ENCODE measurements around the gene B3GNT4. TPM values are rescaled to one million over a fixed set of nuclear protein-coding genes. Genes with fewer than 3 reads are reported as not detected.

B3GNT4 gene
- total and polyA plus RNA-seq, 2 donors (not counting 3 experiments of a cell fraction or from before 2014, with no cell fraction given): 0.11 to 0.31 TPM

- H3K27me3 ChIP-seq (ENCODE audit: control insufficient read depth in 2 of 2, insufficient read depth in 2 of 2, low read length in 2 of 2): no peaks in the 10 kb centered on the region
- no TSS peak for BruUV-seq (replicated peaks)
- H3K4me2 ChIP-seq (ENCODE audit: insufficient read depth, low read length): no peak overlapping the region
- H3K9me1 ChIP-seq (replicated peaks; ENCODE audit: control insufficient read depth, extremely low read depth, insufficient read depth, low read length): no peaks in the 10 kb centered on the region
- dilution Hi-C loops (cut with MboI; ENCODE audit: extremely low pct_ligation_motif_present, low sequenced_read_pairs) (no loop called here), intact Hi-C loops (cut with micrococcal nuclease) (no loop called here)
- no peaks in the 10 kb centered on the region for H4K20me1 ChIP-seq (replicated peaks; ENCODE audit: control insufficient read depth, extremely low read depth, insufficient read depth, low read length)
- no peak overlapping the region for H2AFZ ChIP-seq (ENCODE audit: low read depth, low read length)
- H3K9ac ChIP-seq (replicated peaks; ENCODE audit: extremely low read depth, insufficient read depth, low read length): no peak overlapping the region
- no peaks in the 10 kb centered on the region for H3K36me3 ChIP-seq (ENCODE audit: control insufficient read depth in 2 of 2, extremely low read depth in 1 of 2, insufficient read depth in 2 of 2, low read length in 2 of 2)
- CTCF ChIA-PET: no interaction called here
- H3K4me1 ChIP-seq (ENCODE audit: control insufficient read depth, extremely low read depth, insufficient read depth, low read length): no peaks in the 10 kb centered on the region
- POLR2A ChIA-PET: no interaction called here
- H3K9me3 ChIP-seq (replicated peaks; ENCODE audit: control insufficient read depth, insufficient read depth, low read length): no peaks in the 10 kb centered on the region
- H3K4me3 ChIP-seq (replicated peaks in 1 of 3; ENCODE audit: insufficient read depth in 1 of 3, low read depth in 1 of 3, low read length in 3 of 3): no peak overlapping the region
- no peaks in the 10 kb centered on the region for H3K79me2 ChIP-seq (ENCODE audit: control insufficient read depth, insufficient read depth, low read length)
- H3K27ac ChIP-seq (ENCODE audit: insufficient read depth, low read depth, low read length): no peak overlapping the region
- TF ChIP-seq JUN (IDR thresholded peaks at IDR 0.05; ENCODE audit: borderline replicate concordance, insufficient read depth, insufficient read length, low read depth) (no peak), POLR2AphosphoS5 (IDR thresholded peaks at IDR 0.05; ENCODE audit: insufficient read depth, low read depth, low read length) (no peak), FOS (IDR thresholded peaks at IDR 0.05; ENCODE audit: borderline replicate concordance, insufficient read depth, low read length) (no peak), CTCF (IDR thresholded peaks at IDR 0.05; ENCODE audit: extremely low read depth in 1 of 2, insufficient read depth in 1 of 2, low read depth in 1 of 2, low read length in 2 of 2) (no peak), EZH2 (IDR thresholded peaks at IDR 0.05; ENCODE audit: borderline replicate concordance, low read depth, low read length, severe bottlenecking) (no peak), MYC (IDR thresholded peaks at IDR 0.05; ENCODE audit: low read depth, low read length) (no peak), POLR2A (IDR thresholded peaks at IDR 0.05; ENCODE audit: low read depth, low read length) (no peak), GATA2 (IDR thresholded peaks at IDR 0.05; ENCODE audit: insufficient read depth, insufficient read length, low read depth, low read length) (no peak), MAX (IDR thresholded peaks at IDR 0.05; ENCODE audit: insufficient read depth, insufficient read length) (no peak)
- DNase-seq (ENCODE audit: low read depth, low spot score) (no peak), FAIRE-seq (no peak)
Measured at GRCh38 chr12:122185494-122186082, 17.9 kb upstream of the B3GNT4 start.
